NCI-H1048 (cell line): ENCODE measurements around the gene TMEM135.

Source experiments
- DNase-seq: peaks from one replicate; lab custom pipeline; 2025; lab: John Stamatoyannopoulos, UW

TMEM135 gene

GRCh38 chr11:87356428-87356827 lies 318.7 kb downstream of the TMEM135 start:
- no peak for DNase-seq

GRCh38 chr11:87358461-87358860 lies 320.7 kb downstream of the TMEM135 start:
- DNase-seq = no peak

GRCh38 chr11:87359401-87359800 lies 321.7 kb downstream of the TMEM135 start:
- DNase-seq = no peak

GRCh38 chr11:87361891-87362290 lies 324.2 kb downstream of the TMEM135 start:
- DNase-seq = no peak

GRCh38 chr11:87366346-87366745 lies 328.6 kb downstream of the TMEM135 start:
- no peak for DNase-seq

- DNase-seq = no peak
Observed at GRCh38 chr11:87366763-87367405, 329.1 kb downstream of the TMEM135 start.

GRCh38 chr11:87368151-87368550 lies 330.4 kb downstream of the TMEM135 start:
- no peak for DNase-seq

GRCh38 chr11:87368858-87369480 lies 331.2 kb downstream of the TMEM135 start:
- no peak for DNase-seq

- DNase-seq = no peak
Observed at GRCh38 chr11:87369888-87370287, 332.2 kb downstream of the TMEM135 start.

- no peak for DNase-seq
Observed at GRCh38 chr11:87372065-87372464, 334.3 kb downstream of the TMEM135 start.
